ENCODE measurements around the gene MFSD6.

The MFSD6 gene

GRCh38 chr2:190538201-190538600, 130.0 kb downstream of the MFSD6 start (continued):
- TF ChIP-seq HIC1 (tag by site-specific recombination; IDR thresholded peaks at IDR 0.05): no peak

GRCh38 chr2:190540048-190540447, 131.9 kb downstream of the MFSD6 start:
- Histone ChIP-seq H3K9me3 (ENCODE audit: control insufficient read depth, insufficient read depth, low read depth, low read length) (no peaks in the 10 kb centered on the region), H3K4me1 (ENCODE audit: control insufficient read depth, insufficient read depth, low read length) (no peaks in the 10 kb centered on the region), H3K4me3 (ENCODE audit: low read depth, low read length) (no peak overlapping the region), H3K27ac (ENCODE audit: extremely low read depth, low read depth, low read length) (no peak overlapping the region), H3K36me3 (ENCODE audit: control insufficient read depth in 2 of 2, insufficient read depth in 1 of 2, low read length in 2 of 2) (peaks cover 0 to 6% of the 10 kb centered on the region in 2 experiments; a peak in 1 of 3 replicates)
- POLR2A ChIA-PET: no interaction called here
- CTCF ChIA-PET: no interaction called here
- no peak for TF ChIP-seq ZNF585B (tag by site-specific recombination; IDR thresholded peaks at IDR 0.05)
- TF ChIP-seq SETDB1 (IDR thresholded peaks at IDR 0.05; ENCODE audit: insufficient read length, low read length): peak; percentile 60

GRCh38 chr2:190545093-190545492, 136.9 kb downstream of the MFSD6 start:
- no peak overlapping the region for H3K27ac ChIP-seq (ENCODE audit: extremely low read depth, low read depth, low read length)
- TF ChIP-seq ZNF423 (tag by site-specific recombination; IDR thresholded peaks at IDR 0.05) (no peak), REPIN1 (tag by site-specific recombination; IDR thresholded peaks at IDR 0.05; ENCODE audit: low read depth) (no peak), GFI1B (tag by site-specific recombination; IDR thresholded peaks at IDR 0.05) (no peak), ZFP37 (tag by site-specific recombination; IDR thresholded peaks at IDR 0.05) (no peak), ZNF211 (tag by site-specific recombination; IDR thresholded peaks at IDR 0.05; ENCODE audit: low read depth) (no peak), ATF2 (tag by site-specific recombination; IDR thresholded peaks at IDR 0.05; ENCODE audit: low read depth) (no peak), ZNF223 (tag by site-specific recombination; IDR thresholded peaks at IDR 0.05) (no peak), HOXA7 (CRISPR knock-in tag; IDR thresholded peaks at IDR 0.05; ENCODE audit: borderline replicate concordance) (no peak), ZNF221 (tag by site-specific recombination; IDR thresholded peaks at IDR 0.05; ENCODE audit: borderline replicate concordance) (no peak)
- no peak overlapping the region for H3K4me3 ChIP-seq (ENCODE audit: low read depth, low read length)
- no peaks in the 10 kb centered on the region for H3K36me3 ChIP-seq (ENCODE audit: control insufficient read depth in 2 of 2, insufficient read depth in 1 of 2, low read length in 2 of 2)
- ChIA-PET POLR2A (interaction anchor here (1.3 kb wide), 1 partner anchor 11 kb away, joined by 3 read pairs; the partner anchor contains the start of gene NEMP2), CTCF (no interaction called here)
- H3K4me1 ChIP-seq (ENCODE audit: control insufficient read depth, insufficient read depth, low read length): no peaks in the 10 kb centered on the region
- no peaks in the 10 kb centered on the region for H3K9me3 ChIP-seq (ENCODE audit: control insufficient read depth, insufficient read depth, low read depth, low read length)

GRCh38 chr2:190545555-190546385, 137.6 kb downstream of the MFSD6 start:
- no peaks in the 10 kb centered on the region for H3K36me3 ChIP-seq (ENCODE audit: control insufficient read depth in 2 of 2, insufficient read depth in 1 of 2, low read length in 2 of 2)
- ChIA-PET POLR2A (interaction anchor here (1.3 kb wide), 1 partner anchor 11 kb away, joined by 3 read pairs; the partner anchor contains the start of gene NEMP2), CTCF (no interaction called here)
- H3K4me3 ChIP-seq (ENCODE audit: low read depth, low read length): no peak overlapping the region
- H3K27ac ChIP-seq (ENCODE audit: extremely low read depth, low read depth, low read length): no peak overlapping the region
- H3K9me3 ChIP-seq (ENCODE audit: control insufficient read depth, insufficient read depth, low read depth, low read length): no peaks in the 10 kb centered on the region
- H3K4me1 ChIP-seq (ENCODE audit: control insufficient read depth, insufficient read depth, low read length): no peaks in the 10 kb centered on the region
- TF ChIP-seq ZNF404 (tag by site-specific recombination; IDR thresholded peaks at IDR 0.05) (no peak), TSHZ1 (tag by site-specific recombination; IDR thresholded peaks at IDR 0.05; ENCODE audit: borderline replicate concordance) (no peak), ZNF610 (tag by site-specific recombination; IDR thresholded peaks at IDR 0.05; ENCODE audit: borderline replicate concordance) (no peak)
